PC-3 (cell line): ENCODE results near the gene YAF2.

Source experiments
- EZH2 ChIP-seq: fragments of 300-600 bp; sonication (generic); IDR thresholded peaks from one replicate; pipeline ENCODE4 v1.6.1; 2017; ENCODE audit warnings: antibody characterized with exemption, mild to moderate bottlenecking, low read length; ENCODE audit not compliant: unreplicated experiment
- TF ChIP-seq, protein P1 (sequence below): fragments of 300-600 bp; sonication (generic); conservative IDR thresholded peaks from 2 replicates; pipeline ENCODE4 v1.5.1; 2017; ENCODE audit warnings: antibody characterized with exemption, low read depth, mild to moderate bottlenecking, low read length

GRCh38 chr12:42282294-42282693, 44.2 kb upstream of the YAF2 start:
- TF ChIP-seq, protein P1, sequence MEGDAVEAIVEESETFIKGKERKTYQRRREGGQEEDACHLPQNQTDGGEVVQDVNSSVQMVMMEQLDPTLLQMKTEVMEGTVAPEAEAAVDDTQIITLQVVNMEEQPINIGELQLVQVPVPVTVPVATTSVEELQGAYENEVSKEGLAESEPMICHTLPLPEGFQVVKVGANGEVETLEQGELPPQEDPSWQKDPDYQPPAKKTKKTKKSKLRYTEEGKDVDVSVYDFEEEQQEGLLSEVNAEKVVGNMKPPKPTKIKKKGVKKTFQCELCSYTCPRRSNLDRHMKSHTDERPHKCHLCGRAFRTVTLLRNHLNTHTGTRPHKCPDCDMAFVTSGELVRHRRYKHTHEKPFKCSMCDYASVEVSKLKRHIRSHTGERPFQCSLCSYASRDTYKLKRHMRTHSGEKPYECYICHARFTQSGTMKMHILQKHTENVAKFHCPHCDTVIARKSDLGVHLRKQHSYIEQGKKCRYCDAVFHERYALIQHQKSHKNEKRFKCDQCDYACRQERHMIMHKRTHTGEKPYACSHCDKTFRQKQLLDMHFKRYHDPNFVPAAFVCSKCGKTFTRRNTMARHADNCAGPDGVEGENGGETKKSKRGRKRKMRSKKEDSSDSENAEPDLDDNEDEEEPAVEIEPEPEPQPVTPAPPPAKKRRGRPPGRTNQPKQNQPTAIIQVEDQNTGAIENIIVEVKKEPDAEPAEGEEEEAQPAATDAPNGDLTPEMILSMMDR: no peak
- no peak for TF ChIP-seq EZH2
